ENCODE results near the gene GLI3.

DNA sequence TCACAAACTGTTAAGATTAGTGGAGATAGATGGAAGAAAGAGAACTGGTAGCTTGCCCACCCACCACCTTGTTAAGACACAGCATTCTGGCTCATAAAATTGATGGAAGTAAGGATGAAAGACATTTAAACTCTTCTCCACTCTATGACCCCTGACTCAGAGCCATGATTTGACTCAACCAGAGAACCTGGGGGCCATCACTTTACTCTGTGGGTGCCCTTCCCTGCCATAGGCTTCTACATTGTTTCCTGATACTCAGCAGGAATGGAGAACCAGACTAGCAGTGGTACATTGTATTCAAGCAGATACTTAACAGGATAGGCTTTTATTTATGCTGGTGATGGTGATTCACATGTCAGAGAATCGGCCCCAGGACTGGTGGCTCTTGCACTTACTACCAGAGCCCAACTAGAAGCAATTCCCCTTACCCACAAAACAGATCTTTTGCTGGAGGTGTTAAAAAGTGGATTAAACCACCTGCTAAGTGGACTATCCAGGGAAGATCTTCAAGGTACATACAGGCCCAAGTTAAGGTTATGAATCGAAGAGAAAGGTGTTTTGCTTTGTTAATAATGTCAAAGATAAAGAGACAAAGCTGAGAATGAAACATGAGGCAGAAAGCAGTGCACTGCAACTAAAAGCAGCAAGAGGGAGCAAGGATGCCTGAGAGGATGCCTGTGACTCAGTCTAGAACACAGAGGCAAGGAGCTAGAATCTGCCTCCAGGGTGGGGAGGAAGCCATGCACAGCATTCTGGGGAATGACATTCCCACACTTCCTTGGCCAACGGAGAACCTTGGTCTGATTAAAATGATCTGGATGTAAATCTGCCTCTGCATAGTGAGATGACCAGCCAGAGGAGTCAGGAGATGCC, 36.0 kb upstream of the GLI3 start:
- TF ChIP-seq TEAD4 (IDR thresholded peaks at IDR 0.05; ENCODE audit: borderline replicate concordance, insufficient read depth) (no peak), YY1 (IDR thresholded peaks at IDR 0.05; ENCODE audit: low read depth) (no peak), TAF1 (IDR thresholded peaks at IDR 0.05; ENCODE audit: borderline replicate concordance, low read depth, low read length) (no peak), RFX5 (IDR thresholded peaks at IDR 0.05; ENCODE audit: low read length) (no peak), ELF1 (IDR thresholded peaks at IDR 0.05) (no peak), POLR2AphosphoS5 (IDR thresholded peaks at IDR 0.05; ENCODE audit: low read depth, low read length) (no peak), EP300 (IDR thresholded peaks at IDR 0.05; ENCODE audit: borderline replicate concordance in 1 of 2, low read depth in 1 of 2, low read length in 1 of 2) (no peak), TCF12 (IDR thresholded peaks at IDR 0.05) (no peak)
- TF ChIP-seq, protein P1, sequence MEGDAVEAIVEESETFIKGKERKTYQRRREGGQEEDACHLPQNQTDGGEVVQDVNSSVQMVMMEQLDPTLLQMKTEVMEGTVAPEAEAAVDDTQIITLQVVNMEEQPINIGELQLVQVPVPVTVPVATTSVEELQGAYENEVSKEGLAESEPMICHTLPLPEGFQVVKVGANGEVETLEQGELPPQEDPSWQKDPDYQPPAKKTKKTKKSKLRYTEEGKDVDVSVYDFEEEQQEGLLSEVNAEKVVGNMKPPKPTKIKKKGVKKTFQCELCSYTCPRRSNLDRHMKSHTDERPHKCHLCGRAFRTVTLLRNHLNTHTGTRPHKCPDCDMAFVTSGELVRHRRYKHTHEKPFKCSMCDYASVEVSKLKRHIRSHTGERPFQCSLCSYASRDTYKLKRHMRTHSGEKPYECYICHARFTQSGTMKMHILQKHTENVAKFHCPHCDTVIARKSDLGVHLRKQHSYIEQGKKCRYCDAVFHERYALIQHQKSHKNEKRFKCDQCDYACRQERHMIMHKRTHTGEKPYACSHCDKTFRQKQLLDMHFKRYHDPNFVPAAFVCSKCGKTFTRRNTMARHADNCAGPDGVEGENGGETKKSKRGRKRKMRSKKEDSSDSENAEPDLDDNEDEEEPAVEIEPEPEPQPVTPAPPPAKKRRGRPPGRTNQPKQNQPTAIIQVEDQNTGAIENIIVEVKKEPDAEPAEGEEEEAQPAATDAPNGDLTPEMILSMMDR (IDR thresholded peaks at IDR 0.05), result peak; percentile 22; the same call in 1 of the 2 replicates
- TF ChIP-seq, protein P2, sequence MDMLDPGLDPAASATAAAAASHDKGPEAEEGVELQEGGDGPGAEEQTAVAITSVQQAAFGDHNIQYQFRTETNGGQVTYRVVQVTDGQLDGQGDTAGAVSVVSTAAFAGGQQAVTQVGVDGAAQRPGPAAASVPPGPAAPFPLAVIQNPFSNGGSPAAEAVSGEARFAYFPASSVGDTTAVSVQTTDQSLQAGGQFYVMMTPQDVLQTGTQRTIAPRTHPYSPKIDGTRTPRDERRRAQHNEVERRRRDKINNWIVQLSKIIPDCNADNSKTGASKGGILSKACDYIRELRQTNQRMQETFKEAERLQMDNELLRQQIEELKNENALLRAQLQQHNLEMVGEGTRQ (IDR thresholded peaks at IDR 0.05; ENCODE audit: borderline replicate concordance, low read depth, low read length), result no peak
- TF ChIP-seq, protein P3, sequence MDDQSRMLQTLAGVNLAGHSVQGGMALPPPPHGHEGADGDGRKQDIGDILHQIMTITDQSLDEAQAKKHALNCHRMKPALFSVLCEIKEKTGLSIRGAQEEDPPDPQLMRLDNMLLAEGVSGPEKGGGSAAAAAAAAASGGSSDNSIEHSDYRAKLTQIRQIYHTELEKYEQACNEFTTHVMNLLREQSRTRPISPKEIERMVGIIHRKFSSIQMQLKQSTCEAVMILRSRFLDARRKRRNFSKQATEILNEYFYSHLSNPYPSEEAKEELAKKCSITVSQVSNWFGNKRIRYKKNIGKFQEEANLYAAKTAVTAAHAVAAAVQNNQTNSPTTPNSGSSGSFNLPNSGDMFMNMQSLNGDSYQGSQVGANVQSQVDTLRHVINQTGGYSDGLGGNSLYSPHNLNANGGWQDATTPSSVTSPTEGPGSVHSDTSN (IDR thresholded peaks at IDR 0.05), result no peak

Data from SK-N-SH (cell line).